GM21786 (cell line): Measurements from ENCODE around the gene ZRANB1.

ENCODE experiments used
- ATAC-seq: cut with Tn5 transposase; IDR thresholded peaks from one replicate; pipeline ENCODE4 v1.9.1; 2021; ENCODE audit not compliant: unreplicated experiment

Gene ZRANB1

DNA sequence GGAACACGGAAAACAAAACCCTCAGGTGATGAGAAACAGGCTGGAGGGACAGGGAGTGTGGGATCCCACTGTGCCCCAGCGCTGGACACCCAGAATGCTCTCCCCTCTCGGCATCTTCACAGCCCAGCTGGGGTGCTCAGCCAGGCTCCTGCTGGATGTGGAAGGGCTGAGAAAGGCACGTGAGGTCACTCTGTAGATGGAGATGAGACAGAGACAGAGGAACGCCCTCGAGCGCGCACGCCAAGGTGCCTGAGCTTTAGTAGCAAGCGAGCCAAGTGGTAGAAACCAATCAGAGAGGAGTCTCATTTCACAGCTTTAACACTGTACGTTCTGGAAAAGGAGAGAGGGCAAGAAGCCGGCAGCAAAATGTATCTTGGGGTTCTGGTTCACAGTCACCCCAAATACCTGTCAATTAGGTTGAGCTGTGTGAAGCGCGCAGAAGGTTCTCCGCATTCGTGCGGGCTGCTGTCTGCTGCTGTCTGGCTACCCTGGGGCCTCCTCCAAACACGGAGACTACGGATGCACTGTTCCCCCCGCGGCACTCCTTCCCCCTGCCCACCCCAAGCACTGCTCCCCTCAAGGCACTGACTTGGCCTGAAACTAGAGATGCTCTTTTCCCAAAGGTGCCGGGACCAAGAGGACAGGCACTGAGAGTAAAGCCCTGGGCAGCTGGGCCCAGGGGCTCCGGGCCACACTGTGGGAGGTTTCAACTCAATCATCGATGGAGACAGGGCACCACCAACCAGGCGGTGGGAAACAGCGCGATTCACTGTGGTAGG is 91.4 kb downstream of the ZRANB1 start:
- no peak for ATAC-seq

DNA sequence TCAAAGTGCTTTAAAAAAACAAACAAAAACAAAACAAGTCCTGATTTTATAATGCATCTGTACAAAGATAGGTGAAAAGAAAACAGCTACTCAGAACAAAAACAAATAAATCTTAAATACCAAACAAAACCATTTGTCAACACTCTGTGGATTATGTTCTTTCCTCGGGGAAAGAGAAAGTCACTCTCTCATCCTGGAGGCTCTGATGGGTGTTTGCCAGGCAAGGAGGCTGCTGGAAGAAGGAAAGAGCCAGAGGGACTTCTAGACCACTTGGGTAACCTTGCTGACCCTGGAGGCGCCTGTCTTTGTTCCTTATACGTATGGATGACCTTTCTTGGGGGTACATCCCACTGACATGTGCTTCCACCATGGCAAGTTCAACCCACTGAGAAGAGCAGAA is 92.8 kb downstream of the ZRANB1 start:
- ATAC-seq, result no peak

DNA sequence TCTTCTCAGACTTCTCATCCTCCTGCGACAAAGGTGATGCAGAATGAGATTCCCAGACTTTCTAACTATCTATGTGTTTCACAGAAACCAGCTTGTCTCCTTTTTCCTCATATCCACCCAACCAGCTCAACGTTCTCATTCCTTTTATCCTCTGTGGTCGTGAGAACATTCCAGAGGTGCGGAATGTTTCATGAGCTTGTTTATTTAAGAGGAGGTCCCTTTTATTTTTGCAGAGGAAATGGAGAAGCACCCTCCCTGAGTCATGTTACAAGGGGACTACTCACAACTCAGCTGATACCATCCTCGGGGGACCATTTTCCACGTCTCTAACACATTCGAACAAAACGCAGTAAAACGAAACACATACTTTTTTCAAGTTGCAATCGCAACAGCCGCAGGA is 93.2 kb downstream of the ZRANB1 start:
- ATAC-seq, result no peak

DNA sequence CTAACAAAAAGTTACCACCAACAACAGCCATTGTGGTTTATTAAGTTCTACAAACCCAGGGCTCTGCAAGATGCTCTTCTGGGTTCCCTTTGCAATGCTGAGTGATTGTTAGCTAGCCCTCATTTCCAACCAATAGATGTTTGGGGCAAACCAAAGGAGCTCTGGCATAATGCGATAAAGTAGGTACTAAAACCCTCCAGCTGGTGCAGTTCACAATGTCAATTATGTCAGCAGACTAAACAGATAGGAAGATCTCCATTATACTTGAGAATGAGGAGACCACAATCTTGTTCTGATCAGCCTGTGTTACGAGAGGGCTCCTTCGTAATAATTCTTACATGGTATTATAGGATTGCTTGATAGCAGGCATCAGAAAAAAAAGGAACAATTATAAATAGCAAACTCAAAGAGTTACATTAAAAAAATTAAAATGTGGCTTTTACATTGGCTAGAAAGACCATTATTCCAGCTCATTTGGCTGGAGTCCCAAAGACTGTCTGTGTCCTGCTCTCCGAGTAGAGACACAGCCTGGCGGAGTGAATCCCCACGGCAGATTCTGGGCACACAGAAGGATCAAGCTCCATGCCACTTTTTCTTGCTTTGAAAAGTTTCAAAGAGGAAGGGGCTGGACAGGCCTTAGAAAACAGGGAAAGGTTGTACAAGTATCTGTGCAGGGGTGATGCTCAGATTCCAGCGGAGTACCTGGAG is 93.8 kb downstream of the ZRANB1 start:
- no peak for ATAC-seq

DNA sequence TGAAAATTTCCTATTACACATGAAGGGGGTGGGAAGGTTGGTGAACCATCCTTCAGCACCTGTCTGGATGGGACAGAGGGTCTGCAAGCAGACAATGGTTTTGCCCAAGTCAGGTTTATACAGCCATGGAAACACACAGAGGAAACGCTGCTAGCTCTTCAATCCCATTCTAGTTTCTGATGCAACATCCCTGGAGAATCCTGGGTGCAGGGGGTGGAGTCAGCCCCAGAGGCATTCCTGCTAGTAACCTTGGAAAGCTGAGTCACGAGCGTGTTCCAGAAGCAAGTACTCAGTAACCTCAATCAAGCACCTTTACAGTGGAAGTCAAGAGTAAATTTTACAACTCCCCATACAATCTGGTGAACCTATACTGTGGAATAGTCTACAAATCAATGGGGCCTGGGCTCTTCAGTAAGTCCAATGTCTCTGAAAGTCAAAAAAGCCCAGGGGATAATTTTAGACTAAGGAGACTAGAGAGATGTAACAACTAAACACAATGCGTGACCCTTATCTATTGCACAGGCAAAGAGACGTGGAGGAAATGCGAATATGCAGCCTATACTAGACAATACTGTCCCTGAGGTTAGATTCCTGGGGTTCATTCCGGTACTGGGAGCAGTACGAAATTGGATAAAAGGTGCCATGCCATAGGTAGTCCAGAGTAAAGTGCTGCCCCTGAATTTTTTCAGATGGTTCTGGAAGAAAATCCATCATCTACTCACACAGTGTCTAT is 95.4 kb downstream of the ZRANB1 start:
- no peak for ATAC-seq
